Keratinocyte (primary cell): ENCODE data around the gene ANGPTL2. TPM values are rescaled to one million over a fixed set of nuclear protein-coding genes. Genes with fewer than 3 reads are reported as not detected.

Experiments
- DNase-seq: peaks from one replicate; pipeline ENCODE4 v3.0.0-alpha.2; 2011; ENCODE audit warnings: low read depth, missing footprints, low spot score
- FAIRE-seq: peaks from 2 replicates; lab custom pipeline; 2011; peaks lifted over from hg19 to GRCh38; lab: Jason Lieb, UNC
- H2AFZ ChIP-seq: 2 replicates; pipeline ENCODE4 v1.6.0; 2012; ENCODE audit warnings: low read length, control low read depth, inconsistent platforms; ENCODE audit not compliant: control insufficient read depth
- H3K27ac ChIP-seq: 2 replicates; pipeline ENCODE4 v1.5.1; 2011; ENCODE audit warnings: low read length; ENCODE audit not compliant: control insufficient read depth, insufficient read depth
- H3K27me3 ChIP-seq: 3 replicates; pipeline ENCODE4 v1.6.0; 2011; ENCODE audit warnings: low read length; ENCODE audit not compliant: control insufficient read depth, insufficient read depth; ENCODE audit errors: extremely low read depth
- H3K36me3 ChIP-seq, 2 experiments: 2 replicates in 1 of 2; 3 replicates in 1 of 2; pipeline ENCODE4 v1.5.1; 2011; ENCODE audit warnings: low read length in 2 of 2, mild to moderate bottlenecking in 1 of 2; ENCODE audit not compliant: control insufficient read depth in 2 of 2, insufficient read depth in 2 of 2; ENCODE audit errors: extremely low read depth in 1 of 2
- H3K4me1 ChIP-seq: 3 replicates; pipeline ENCODE4 v1.5.1; 2011; ENCODE audit warnings: low read length; ENCODE audit not compliant: control insufficient read depth, insufficient read depth; ENCODE audit errors: extremely low read depth
- H3K4me2 ChIP-seq: 3 replicates; pipeline ENCODE4 v1.6.0; 2011; ENCODE audit warnings: low read depth, low read length; ENCODE audit not compliant: control insufficient read depth, insufficient read depth; ENCODE audit errors: extremely low read depth
- H3K4me3 ChIP-seq, 3 experiments: fragments of 200-600 bp in 1 of 3; sonication (generic) in 1 of 3; 2 replicates in 2 of 3; 3 replicates in 1 of 3; pipeline ENCODE4 v1.5.1; 2011 to 2016; ENCODE audit warnings: low read length in 3 of 3, mild to moderate bottlenecking in 3 of 3, control low read depth in 2 of 3, inconsistent platforms in 1 of 3, low read depth in 1 of 3, mixed read lengths in 1 of 3, mixed run types in 1 of 3, moderate library complexity in 1 of 3; ENCODE audit not compliant: control insufficient read depth in 2 of 3, insufficient read depth in 2 of 3; ENCODE audit errors: extremely low read depth in 1 of 3
- H3K79me2 ChIP-seq: 2 replicates; pipeline ENCODE4 v1.6.0; 2012; ENCODE audit warnings: low read length; ENCODE audit not compliant: control insufficient read depth, insufficient read depth
- H3K9ac ChIP-seq: 3 replicates; pipeline ENCODE4 v1.6.0; 2011; ENCODE audit warnings: low read length; ENCODE audit not compliant: control insufficient read depth, insufficient read depth; ENCODE audit errors: extremely low read depth
- H3K9me1 ChIP-seq: 3 replicates; pipeline ENCODE4 v1.6.0; 2011; ENCODE audit warnings: low read length; ENCODE audit not compliant: control insufficient read depth, insufficient read depth; ENCODE audit errors: extremely low read depth
- H3K9me3 ChIP-seq: 2 replicates; pipeline ENCODE4 v1.5.1; 2012; ENCODE audit warnings: low read depth, low read length; ENCODE audit not compliant: control insufficient read depth
- H4K20me1 ChIP-seq: 3 replicates; pipeline ENCODE4 v1.6.0; 2011; ENCODE audit warnings: low read length; ENCODE audit not compliant: control insufficient read depth, insufficient read depth; ENCODE audit errors: extremely low read depth
- EZH2 ChIP-seq: IDR thresholded peaks from one replicate; pipeline ENCODE4 v1.6.1; 2012; ENCODE audit warnings: inconsistent platforms, mild to moderate bottlenecking, low read length, moderate library complexity
- dilution Hi-C: fragments of 300-500 bp; cut with MboI; formaldehyde crosslinking; loops from one replicate; pipeline ENCODE4 v1.7.0; 2020; ENCODE audit warnings: low sequenced_read_pairs; ENCODE audit not compliant: extremely low pct_ligation_motif_present
- polyA plus RNA-seq, 5 experiments: library from polyadenylated mRNA; depleted of rRNA in 3 of 5; stranded (reverse) in 3 of 5; stranded (forward) in 1 of 5; unstranded in 1 of 5; fragments of >200 nt; gene quantifications; 1 replicate in 1 of 5; 2 replicates in 3 of 5; 3 replicates in 1 of 5; pipeline versions ENCODE4 v1.2.1 to v1.2.3, GENCODE V29; 2011 to 2012; ENCODE audit warnings: missing spikeins in 2 of 5, low read depth in 1 of 5, low replicate concordance in 1 of 5
- TF ChIP-seq, protein P1 (sequence below), 3 experiments: IDR thresholded peaks in 1 of 3; conservative IDR thresholded peaks in 1 of 3; optimal IDR thresholded peaks in 1 of 3; 2 replicates in 2 of 3; 3 replicates in 1 of 3; pipeline versions ENCODE3 to v1.5.1; 2011; ENCODE audit warnings: low read length in 3 of 3, mild to moderate bottlenecking in 3 of 3, moderate library complexity in 2 of 3, control low read depth in 1 of 3, inconsistent platforms in 1 of 3; ENCODE audit not compliant: insufficient read depth in 2 of 3; ENCODE audit errors: extremely low read depth in 1 of 3

The ANGPTL2 gene
- polyA plus RNA-seq, 1 donor (not counting 4 experiments of a cell fraction or from before 2014, with no cell fraction given): 0.18 TPM

DNA sequence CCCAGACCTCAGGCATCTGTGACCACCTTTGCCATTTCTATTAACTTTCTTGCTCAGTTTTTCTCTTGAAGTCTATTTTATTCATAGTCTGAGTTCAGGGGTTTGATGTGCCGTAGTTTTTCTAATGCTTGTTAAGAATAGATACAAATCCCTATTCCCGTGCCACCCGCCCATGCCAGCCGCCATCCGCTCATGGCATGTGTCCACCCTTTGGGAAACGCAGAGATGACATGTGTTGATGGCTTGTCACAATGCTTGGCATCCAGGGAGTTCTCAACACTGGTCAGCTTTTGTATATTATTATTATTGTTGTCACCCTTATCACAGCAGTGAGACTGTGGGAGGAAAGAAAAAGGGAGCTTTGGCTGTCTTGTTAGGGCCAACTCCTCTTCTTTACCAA, 17.3 kb upstream of the ANGPTL2 start:
- H3K27me3 ChIP-seq: peaks cover 6% of the 10 kb centered on the region
- H2AFZ ChIP-seq: no peak overlapping the region
- no peak overlapping the region for H3K4me3 ChIP-seq
- dilution Hi-C loops: no loop called here
- H3K4me2 ChIP-seq: no peak overlapping the region
- H3K9ac ChIP-seq: no peak overlapping the region
- no peaks in the 10 kb centered on the region for H4K20me1 ChIP-seq
- no peaks in the 10 kb centered on the region for H3K79me2 ChIP-seq
- TF ChIP-seq, protein P1, sequence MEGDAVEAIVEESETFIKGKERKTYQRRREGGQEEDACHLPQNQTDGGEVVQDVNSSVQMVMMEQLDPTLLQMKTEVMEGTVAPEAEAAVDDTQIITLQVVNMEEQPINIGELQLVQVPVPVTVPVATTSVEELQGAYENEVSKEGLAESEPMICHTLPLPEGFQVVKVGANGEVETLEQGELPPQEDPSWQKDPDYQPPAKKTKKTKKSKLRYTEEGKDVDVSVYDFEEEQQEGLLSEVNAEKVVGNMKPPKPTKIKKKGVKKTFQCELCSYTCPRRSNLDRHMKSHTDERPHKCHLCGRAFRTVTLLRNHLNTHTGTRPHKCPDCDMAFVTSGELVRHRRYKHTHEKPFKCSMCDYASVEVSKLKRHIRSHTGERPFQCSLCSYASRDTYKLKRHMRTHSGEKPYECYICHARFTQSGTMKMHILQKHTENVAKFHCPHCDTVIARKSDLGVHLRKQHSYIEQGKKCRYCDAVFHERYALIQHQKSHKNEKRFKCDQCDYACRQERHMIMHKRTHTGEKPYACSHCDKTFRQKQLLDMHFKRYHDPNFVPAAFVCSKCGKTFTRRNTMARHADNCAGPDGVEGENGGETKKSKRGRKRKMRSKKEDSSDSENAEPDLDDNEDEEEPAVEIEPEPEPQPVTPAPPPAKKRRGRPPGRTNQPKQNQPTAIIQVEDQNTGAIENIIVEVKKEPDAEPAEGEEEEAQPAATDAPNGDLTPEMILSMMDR (optimal IDR thresholded peaks at IDR 0.05 in 1 of 3, IDR thresholded peaks at IDR 0.05 in 1 of 3, conservative IDR thresholded peaks at IDR 0.05 in 1 of 3; ENCODE audit: extremely low read depth in 1 of 3, insufficient read depth in 2 of 3, low read length in 3 of 3): no peak
- TF ChIP-seq EZH2: no peak
- no peak overlapping the region for H3K27ac ChIP-seq
- FAIRE-seq (no peak), DNase-seq (no peak)
- no peaks in the 10 kb centered on the region for H3K36me3 ChIP-seq
- no peaks in the 10 kb centered on the region for H3K9me1 ChIP-seq
- H3K4me1 ChIP-seq: peaks cover 4% of the 10 kb centered on the region
- no peaks in the 10 kb centered on the region for H3K9me3 ChIP-seq

DNA sequence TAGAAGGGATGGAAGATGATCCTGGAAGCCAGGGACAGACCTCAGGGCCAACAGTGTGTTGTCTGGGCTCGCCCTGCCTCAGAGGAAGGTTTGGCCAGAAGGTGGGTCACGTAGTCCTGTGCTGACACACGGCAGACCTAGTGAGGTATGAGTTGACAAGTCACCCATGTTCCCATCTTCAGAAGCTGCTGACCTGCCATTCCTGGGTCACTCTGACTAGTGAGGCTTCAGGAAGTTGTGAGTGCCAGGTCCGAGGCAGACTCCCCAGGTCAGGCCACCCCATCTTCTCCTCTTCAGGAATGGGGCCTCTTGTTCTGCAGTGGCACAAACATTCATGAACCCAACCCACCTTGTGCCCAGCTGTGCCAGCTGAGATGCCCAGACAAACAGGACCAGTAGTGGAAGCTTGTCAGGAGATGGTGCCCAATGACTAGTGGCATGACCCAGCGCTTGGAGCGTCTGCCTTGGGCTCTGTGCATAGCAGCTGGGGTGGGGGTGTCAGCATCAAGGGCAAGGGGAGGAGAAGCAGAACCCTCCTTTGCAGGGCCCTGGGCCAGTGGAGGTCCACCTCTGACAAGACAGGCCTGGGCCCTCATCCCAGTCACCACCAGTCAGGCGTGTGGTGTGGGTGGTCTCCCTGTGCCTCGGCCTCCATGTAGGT, 16.8 kb upstream of the ANGPTL2 start:
- Histone ChIP-seq H3K9me1 (no peaks in the 10 kb centered on the region), H3K4me1 (peaks cover 4% of the 10 kb centered on the region), H2AFZ (no peak overlapping the region), H3K4me3 (no peak overlapping the region), H3K36me3 (no peaks in the 10 kb centered on the region), H4K20me1 (no peaks in the 10 kb centered on the region), H3K4me2 (no peak overlapping the region), H3K79me2 (no peaks in the 10 kb centered on the region), H3K27me3 (peaks cover 6% of the 10 kb centered on the region), H3K9ac (no peak overlapping the region), H3K27ac (no peak overlapping the region), H3K9me3 (no peaks in the 10 kb centered on the region)
- dilution Hi-C loops: no loop called here
- no peak for DNase-seq
- no peak for FAIRE-seq
- no peak for TF ChIP-seq EZH2
- TF ChIP-seq, protein P1 (optimal IDR thresholded peaks at IDR 0.05 in 1 of 3, IDR thresholded peaks at IDR 0.05 in 1 of 3, conservative IDR thresholded peaks at IDR 0.05 in 1 of 3; ENCODE audit: extremely low read depth in 1 of 3, insufficient read depth in 2 of 3, low read length in 3 of 3): no peak
